Retinal pigment epithelial cell (primary cell): ENCODE data around the gene HPCAL1.

Source experiments
- DNase-seq: peaks from one replicate; pipeline ENCODE4 v3.0.0-alpha.2; 2010; ENCODE audit warnings: low read depth
- H3K4me3 ChIP-seq: 2 replicates; pipeline ENCODE4 v1.5.1; 2011; ENCODE audit warnings: mild to moderate bottlenecking, low read length, control low read depth, moderate library complexity
- TF ChIP-seq, protein P1 (sequence below): conservative IDR thresholded peaks from 2 replicates; pipeline ENCODE4 v1.5.1; 2011; ENCODE audit warnings: low read depth, low read length, control low read depth, inconsistent platforms

Gene HPCAL1

DNA sequence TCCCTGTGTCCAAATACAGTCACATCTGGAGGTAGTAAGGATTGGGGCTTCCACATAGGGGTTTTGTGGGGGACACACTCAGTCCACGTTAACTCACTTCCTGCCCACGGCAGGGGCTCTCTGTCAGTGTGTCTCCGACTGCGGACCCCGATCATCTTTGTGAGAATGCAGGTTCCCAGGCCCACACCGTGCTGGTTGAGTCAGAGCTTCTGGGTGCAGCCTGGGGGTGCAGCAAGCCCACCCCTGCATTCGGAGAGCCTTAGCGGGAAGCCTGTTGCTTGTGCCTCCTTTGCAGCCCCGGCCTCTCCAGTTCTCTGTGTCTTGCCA is 28.0 kb downstream of the HPCAL1 start:
- H3K4me3 ChIP-seq = no peak overlapping the region
- DNase-seq = no peak
- TF ChIP-seq, protein P1, sequence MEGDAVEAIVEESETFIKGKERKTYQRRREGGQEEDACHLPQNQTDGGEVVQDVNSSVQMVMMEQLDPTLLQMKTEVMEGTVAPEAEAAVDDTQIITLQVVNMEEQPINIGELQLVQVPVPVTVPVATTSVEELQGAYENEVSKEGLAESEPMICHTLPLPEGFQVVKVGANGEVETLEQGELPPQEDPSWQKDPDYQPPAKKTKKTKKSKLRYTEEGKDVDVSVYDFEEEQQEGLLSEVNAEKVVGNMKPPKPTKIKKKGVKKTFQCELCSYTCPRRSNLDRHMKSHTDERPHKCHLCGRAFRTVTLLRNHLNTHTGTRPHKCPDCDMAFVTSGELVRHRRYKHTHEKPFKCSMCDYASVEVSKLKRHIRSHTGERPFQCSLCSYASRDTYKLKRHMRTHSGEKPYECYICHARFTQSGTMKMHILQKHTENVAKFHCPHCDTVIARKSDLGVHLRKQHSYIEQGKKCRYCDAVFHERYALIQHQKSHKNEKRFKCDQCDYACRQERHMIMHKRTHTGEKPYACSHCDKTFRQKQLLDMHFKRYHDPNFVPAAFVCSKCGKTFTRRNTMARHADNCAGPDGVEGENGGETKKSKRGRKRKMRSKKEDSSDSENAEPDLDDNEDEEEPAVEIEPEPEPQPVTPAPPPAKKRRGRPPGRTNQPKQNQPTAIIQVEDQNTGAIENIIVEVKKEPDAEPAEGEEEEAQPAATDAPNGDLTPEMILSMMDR = no peak

DNA sequence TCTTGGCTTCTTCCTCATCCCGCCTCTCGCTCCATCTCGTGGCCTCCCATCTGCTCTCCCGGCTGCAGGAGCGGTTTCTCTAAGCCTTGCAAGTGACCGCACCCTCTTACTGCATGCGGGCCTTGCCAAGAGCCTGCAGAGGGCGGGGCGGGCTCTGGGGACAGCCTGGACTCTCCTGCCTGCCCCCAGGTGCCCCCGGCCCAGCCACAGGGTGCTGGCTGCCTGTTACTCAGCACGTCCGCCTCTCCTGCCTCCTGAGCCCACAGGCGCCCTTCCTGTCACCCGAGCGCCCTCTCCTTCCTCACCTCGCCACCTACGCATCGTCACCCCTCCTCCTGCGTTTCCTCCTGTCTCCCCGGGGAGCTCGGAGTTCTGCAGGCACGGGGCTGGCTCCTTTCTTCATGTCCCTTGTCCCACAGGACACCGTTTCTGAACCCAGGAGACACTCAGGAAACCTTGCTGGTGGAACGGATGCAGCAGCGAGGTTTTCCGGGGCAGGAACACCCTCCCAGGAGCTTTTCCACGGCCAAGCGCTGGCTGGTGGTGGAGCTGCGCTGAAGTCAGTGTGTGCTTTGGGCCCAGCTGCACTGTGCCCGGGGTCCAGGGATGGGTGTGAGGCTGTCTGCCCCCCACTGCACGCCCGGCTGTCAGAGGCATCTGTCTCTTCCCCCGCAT is 28.5 kb downstream of the HPCAL1 start:
- no peak for DNase-seq

DNA sequence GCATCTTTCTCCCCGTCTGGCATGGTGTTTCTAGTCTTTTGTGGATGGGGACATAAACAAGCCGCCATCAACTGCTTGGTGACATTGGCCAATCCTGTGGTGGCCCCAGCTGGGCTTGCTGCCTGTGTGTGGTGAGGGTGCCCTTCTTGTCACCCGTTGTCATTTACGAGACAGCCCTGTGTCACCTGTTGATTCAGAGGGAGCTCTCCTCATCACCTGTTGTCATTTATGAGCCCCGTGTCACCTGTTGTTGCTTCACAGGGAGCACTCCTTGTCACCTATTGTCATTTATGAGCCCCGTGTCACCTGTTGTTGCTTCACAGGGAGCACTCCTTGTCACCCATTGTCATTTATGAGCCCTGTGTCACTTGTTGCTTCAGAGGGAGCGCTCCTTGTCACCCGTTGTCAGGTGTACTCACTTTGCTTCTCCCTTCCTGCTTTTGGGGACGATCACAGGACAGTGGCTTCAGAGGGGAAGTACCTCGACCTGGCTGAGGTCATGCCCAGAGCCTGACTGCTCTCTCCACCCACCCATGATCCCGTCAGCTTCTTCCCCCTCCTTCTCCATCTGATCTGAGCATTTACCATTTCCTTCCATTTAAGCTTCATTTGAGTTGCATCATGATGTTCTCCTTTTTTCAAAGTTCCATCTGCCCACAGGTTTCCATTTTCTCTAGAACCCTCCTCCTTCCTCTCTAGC is 29.1 kb downstream of the HPCAL1 start:
- DNase-seq = no peak
- TF ChIP-seq, protein P1 = no peak
- H3K4me3 ChIP-seq = no peak overlapping the region

More for the DNA sequence above, 28.5 kb downstream of the HPCAL1 start:
- H3K4me3 ChIP-seq = no peak overlapping the region
- TF ChIP-seq, protein P1 = no peak

DNA sequence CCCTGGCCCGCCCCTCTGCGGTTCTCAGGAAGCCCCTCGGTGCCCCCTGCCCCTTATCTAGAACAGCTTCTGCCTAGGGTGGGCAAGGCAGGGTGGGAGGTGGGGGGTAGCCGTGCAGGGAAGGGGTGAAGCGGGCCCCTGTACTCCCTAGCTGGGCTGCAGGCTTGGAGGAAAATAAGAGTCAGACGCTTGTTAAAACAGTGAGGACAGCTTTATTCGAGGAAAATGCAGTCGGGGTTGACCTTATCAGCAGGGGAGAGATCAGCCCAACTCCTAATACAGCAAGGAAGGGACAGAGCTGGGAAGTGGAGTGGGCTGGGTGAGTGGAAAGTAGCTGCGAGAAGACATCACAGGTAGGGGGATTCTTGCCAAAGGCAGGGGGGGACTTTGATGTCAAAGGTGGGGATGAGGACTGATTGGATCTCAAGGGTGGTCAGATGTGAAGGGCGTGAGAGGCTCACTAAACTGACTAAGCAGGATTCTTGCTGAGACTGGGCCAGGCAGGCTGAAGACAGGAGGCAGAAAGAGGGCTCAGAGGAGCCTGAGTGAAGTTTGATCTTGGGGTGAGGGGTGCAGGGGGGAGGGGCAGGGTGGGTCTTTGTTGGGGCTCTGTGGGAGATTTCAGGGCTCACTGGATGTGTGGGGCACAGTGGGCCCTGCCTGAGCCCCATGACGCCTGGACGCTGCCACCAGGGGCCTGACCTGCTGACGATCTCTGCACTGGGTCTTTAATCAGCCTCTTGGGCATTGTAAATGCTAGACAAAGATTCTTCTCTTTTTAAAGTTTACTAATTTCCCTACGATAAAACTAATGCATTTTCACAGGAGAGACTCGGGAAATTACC is 29.9 kb downstream of the HPCAL1 start:
- no peak for DNase-seq
- H3K4me3 ChIP-seq = no peak overlapping the region
- TF ChIP-seq, protein P1 = no peak

DNA sequence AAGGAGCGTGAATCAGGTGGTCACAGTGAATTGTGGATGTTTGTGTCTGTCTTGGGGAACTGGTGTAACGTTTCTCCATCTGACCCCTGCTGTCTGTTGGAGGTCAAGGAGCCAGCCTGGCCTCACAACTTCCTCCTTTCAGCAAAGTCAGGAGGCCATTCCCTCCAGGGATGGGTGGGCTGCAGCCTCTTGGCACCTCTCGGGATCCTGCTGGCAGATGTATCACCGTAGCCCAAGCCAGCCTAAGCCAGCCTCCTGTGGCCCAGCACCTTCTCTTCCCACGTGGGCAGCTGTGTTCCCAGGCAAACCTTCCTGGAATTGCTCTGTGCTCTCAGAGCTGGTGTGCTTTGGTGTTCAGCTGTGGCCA is 30.5 kb downstream of the HPCAL1 start:
- TF ChIP-seq, protein P1 = no peak
- no peak overlapping the region for H3K4me3 ChIP-seq
- no peak for DNase-seq

DNA sequence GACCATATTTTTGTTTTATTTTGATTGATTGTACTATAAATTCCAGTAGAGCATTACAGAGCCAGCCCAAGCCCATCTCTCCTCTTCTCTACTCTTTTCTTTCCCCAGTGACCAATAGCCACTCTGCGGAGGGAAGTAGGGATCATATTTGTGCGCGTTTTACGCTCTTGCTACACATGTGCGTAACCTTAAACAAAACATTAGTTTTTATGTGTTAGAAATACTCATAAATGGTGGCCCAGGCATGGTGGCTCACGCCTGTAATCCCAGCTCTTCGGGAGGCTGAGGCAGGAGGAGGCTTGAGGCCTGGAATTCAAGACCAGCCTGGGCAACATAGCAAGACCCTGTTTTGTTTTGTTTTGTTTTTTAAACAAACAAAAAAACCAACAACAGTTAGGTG is 31.3 kb downstream of the HPCAL1 start:
- no peak for DNase-seq
- no peak overlapping the region for H3K4me3 ChIP-seq
- TF ChIP-seq, protein P1 = no peak
